A549 (cell line): ENCODE results near the gene CEP135. TPM values are rescaled to one million over a fixed set of nuclear protein-coding genes. Genes with fewer than 3 reads are reported as not detected.

Source experiments
- ATAC-seq, 2 experiments: fragments of 200-7000 bp in 1 of 2; fragments of >200 bp in 1 of 2; cut with Nextera tagmentation in 1 of 2; cut with Tn5 transposase in 1 of 2; 3 replicates each; pipeline versions ENCODE4 v1.8.0 to v1.9.1; 2018 to 2020; ENCODE audit warnings: mild to moderate bottlenecking in 1 of 2, moderate library complexity in 1 of 2
- CTCF ChIA-PET: fragments of 300-600 bp; sonication (Branson Sonifier 250); formaldehyde crosslinking; extraction: SDS; loops from one replicate; lab custom pipeline; 2021; ENCODE audit warnings: antibody characterized with exemption, inconsistent platforms; lab: Yijun Ruan, JAX
- POLR2A ChIA-PET: fragments of 350-600 bp; formaldehyde crosslinking; extraction: SDS; loops from one replicate; lab custom pipeline; 2021; ENCODE audit warnings: antibody characterized with exemption, inconsistent platforms; lab: Yijun Ruan, JAX
- DNase-seq, 2 experiments: peaks; one replicate each; pipeline versions ENCODE4 v3.0.0 to v3.0.0-alpha.2; 2011 to 2016; ENCODE audit warnings: low read depth in 1 of 2, low spot score in 1 of 2
- FAIRE-seq: peaks from 2 replicates; lab custom pipeline; 2011; peaks lifted over from hg19 to GRCh38; lab: Jason Lieb, UNC
- H3K27ac ChIP-seq, 2 experiments: fragments of >200 bp; sonication (Bioruptor Twin); formaldehyde crosslinking; 3 replicates each; pipeline ENCODE4 v1.5.1; 2016 to 2017
- H3K4me1 ChIP-seq: fragments of >200 bp; sonication (Bioruptor Twin); formaldehyde crosslinking; 3 replicates; pipeline ENCODE4 v1.6.1; 2016
- H3K4me2 ChIP-seq: fragments of >200 bp; sonication (Bioruptor Twin); formaldehyde crosslinking; 3 replicates; pipeline ENCODE4 v1.6.1; 2016
- H3K4me3 ChIP-seq: fragments of >200 bp; sonication (Bioruptor Twin); formaldehyde crosslinking; 3 replicates; pipeline ENCODE4 v1.5.1; 2016
- H3K9me3 ChIP-seq: fragments of >200 bp; sonication (Bioruptor Twin); formaldehyde crosslinking; 3 replicates; pipeline ENCODE4 v1.6.1; 2016
- CBX2 ChIP-seq: fragments of 200-600 bp; sonication (generic); IDR thresholded peaks from 2 replicates; pipeline ENCODE4 v1.6.1; 2016; ENCODE audit warnings: low read depth, mild to moderate bottlenecking, borderline replicate concordance
- CHD2 ChIP-seq: fragments of 150-350 bp; IDR thresholded peaks from 2 replicates; pipeline ENCODE4 v1.6.1; 2014; ENCODE audit warnings: low read length; ENCODE audit not compliant: partially characterized antibody
- EHMT2 ChIP-seq: fragments of 200-600 bp; sonication (generic); IDR thresholded peaks from 2 replicates; pipeline ENCODE4 v1.6.1; 2016; ENCODE audit warnings: antibody characterized with exemption, low read depth, mild to moderate bottlenecking, moderate library complexity
- FOXS1 ChIP-seq: fragments of 250-450 bp; sonication (Bioruptor Pico); IDR thresholded peaks from 2 replicates; pipeline ENCODE4 v1.5.0; 2020; ENCODE audit warnings: mild to moderate bottlenecking, moderate library complexity
- HOXA7 ChIP-seq: fragments of 250-450 bp; sonication (Bioruptor Pico); IDR thresholded peaks from 2 replicates; pipeline ENCODE4 v1.5.0; 2020; ENCODE audit warnings: mild to moderate bottlenecking, moderate library complexity
- KDM1A ChIP-seq: fragments of 200-600 bp; sonication (generic); IDR thresholded peaks from 2 replicates; pipeline ENCODE4 v1.6.1; 2016; ENCODE audit warnings: low read depth, mild to moderate bottlenecking
- KDM5A ChIP-seq: fragments of 200-600 bp; sonication (generic); IDR thresholded peaks from 2 replicates; pipeline ENCODE4 v1.6.1; 2016; ENCODE audit warnings: antibody characterized with exemption, mild to moderate bottlenecking
- NR3C1 ChIP-seq: fragments of >200 bp; sonication (Bioruptor Twin); formaldehyde crosslinking; IDR thresholded peaks from 3 replicates; pipeline ENCODE4 v1.6.1; 2017
- POLR2A ChIP-seq: IDR thresholded peaks from 2 replicates; pipeline ENCODE4 v1.6.1; 2012; ENCODE audit warnings: mild to moderate bottlenecking, low read length
- RARB ChIP-seq: fragments of 250-450 bp; sonication (Bioruptor Pico); IDR thresholded peaks from 2 replicates; pipeline ENCODE4 v1.8.0; 2021; ENCODE audit warnings: mild to moderate bottlenecking, moderate library complexity
- RCOR1 ChIP-seq: fragments of 150-350 bp; IDR thresholded peaks from 2 replicates; pipeline ENCODE4 v1.6.1; 2014; ENCODE audit warnings: antibody characterized with exemption, low read length, low read depth
- REST ChIP-seq: fragments of 200-600 bp; sonication (generic); IDR thresholded peaks from 2 replicates; pipeline ENCODE4 v1.6.1; 2016; ENCODE audit warnings: antibody characterized with exemption, mild to moderate bottlenecking, moderate library complexity
- SREBF2 ChIP-seq: fragments of 450-650 bp; IDR thresholded peaks from 2 replicates; pipeline ENCODE4 v1.6.1; 2014; ENCODE audit warnings: mild to moderate bottlenecking, moderate library complexity
- TFCP2L1 ChIP-seq: fragments of 250-450 bp; sonication (Bioruptor Pico); IDR thresholded peaks from 2 replicates; pipeline ENCODE4 v1.5.0; 2021; ENCODE audit warnings: mild to moderate bottlenecking
- ZNF302 ChIP-seq: fragments of 250-450 bp; sonication (Bioruptor Pico); IDR thresholded peaks from 2 replicates; pipeline ENCODE4 v1.9.0; 2021; ENCODE audit warnings: inconsistent platforms, mild to moderate bottlenecking, moderate library complexity
- polyA plus RNA-seq, 4 experiments: library from polyadenylated mRNA; depleted of rRNA in 3 of 4; stranded (reverse); fragments of >200 nt; fragmentation: RNase III in 1 of 4; extraction: RNeasy Plus Mini Kit Qiagen cat#74134 plus additional on column Dnase treatment in 1 of 4; gene quantifications; 2 replicates in 3 of 4; 3 replicates in 1 of 4; pipeline ENCODE4 v1.2.3, GENCODE V29; 2011 to 2017
- TF ChIP-seq, protein P1 (sequence below): IDR thresholded peaks from 2 replicates; pipeline ENCODE4 v1.6.1; 2012; ENCODE audit warnings: low read depth, borderline replicate concordance
- TF ChIP-seq, protein P2 (sequence below): IDR thresholded peaks from 2 replicates; pipeline ENCODE4 v1.6.1; 2012
- TF ChIP-seq, protein P3 (sequence below): IDR thresholded peaks from 2 replicates; pipeline ENCODE4 v1.6.1; 2012

CEP135 gene
- polyA plus RNA-seq, 2 of the 4 experiments (the other 2 are of a cell fraction) = 7.3 to 10.6 TPM

- TF ChIP-seq, protein P1, sequence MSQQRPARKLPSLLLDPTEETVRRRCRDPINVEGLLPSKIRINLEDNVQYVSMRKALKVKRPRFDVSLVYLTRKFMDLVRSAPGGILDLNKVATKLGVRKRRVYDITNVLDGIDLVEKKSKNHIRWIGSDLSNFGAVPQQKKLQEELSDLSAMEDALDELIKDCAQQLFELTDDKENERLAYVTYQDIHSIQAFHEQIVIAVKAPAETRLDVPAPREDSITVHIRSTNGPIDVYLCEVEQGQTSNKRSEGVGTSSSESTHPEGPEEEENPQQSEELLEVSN = no peak
- TF ChIP-seq ZNF302 (CRISPR knock-in tag) (no peak), TFCP2L1 (CRISPR knock-in tag) (no peak), POLR2A (no peak), REST (no peak)
These were observed 46.1 kb upstream of the CEP135 start (continued) for GRCh38 chr4:55902677-55903076.

GRCh38 chr4:55903577-55903976, 45.2 kb upstream of the CEP135 start:
- ATAC-seq (no peak), DNase-seq (no peak), FAIRE-seq (no peak)
- ChIA-PET POLR2A (no interaction called here), CTCF (interaction anchor here (0.6 to 2.0 kb wide), 2 partner anchors 27 to 45 kb away, joined by 3 to 6 read pairs; partner anchors contain the start of gene CEP135)
- Histone ChIP-seq H3K27ac (no peak overlapping the region), H3K4me2 (no peak overlapping the region), H3K4me1 (peaks cover 9% of the 10 kb centered on the region; the same call in 2 of the 3 replicates), H3K4me3 (no peak overlapping the region), H3K9me3 (no peaks in the 10 kb centered on the region)
- TF ChIP-seq KDM5A (no peak), EHMT2 (no peak), SREBF2 (no peak), RARB (CRISPR knock-in tag) (no peak), CHD2 (no peak), CBX2 (no peak), RCOR1 (no peak), FOXS1 (no peak), KDM1A (no peak), NR3C1 (no peak)
- TF ChIP-seq, protein P2, sequence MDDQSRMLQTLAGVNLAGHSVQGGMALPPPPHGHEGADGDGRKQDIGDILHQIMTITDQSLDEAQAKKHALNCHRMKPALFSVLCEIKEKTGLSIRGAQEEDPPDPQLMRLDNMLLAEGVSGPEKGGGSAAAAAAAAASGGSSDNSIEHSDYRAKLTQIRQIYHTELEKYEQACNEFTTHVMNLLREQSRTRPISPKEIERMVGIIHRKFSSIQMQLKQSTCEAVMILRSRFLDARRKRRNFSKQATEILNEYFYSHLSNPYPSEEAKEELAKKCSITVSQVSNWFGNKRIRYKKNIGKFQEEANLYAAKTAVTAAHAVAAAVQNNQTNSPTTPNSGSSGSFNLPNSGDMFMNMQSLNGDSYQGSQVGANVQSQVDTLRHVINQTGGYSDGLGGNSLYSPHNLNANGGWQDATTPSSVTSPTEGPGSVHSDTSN = no peak
- TF ChIP-seq, protein P3, sequence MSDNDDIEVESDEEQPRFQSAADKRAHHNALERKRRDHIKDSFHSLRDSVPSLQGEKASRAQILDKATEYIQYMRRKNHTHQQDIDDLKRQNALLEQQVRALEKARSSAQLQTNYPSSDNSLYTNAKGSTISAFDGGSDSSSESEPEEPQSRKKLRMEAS = no peak
- TF ChIP-seq, protein P1 = no peak

DNA sequence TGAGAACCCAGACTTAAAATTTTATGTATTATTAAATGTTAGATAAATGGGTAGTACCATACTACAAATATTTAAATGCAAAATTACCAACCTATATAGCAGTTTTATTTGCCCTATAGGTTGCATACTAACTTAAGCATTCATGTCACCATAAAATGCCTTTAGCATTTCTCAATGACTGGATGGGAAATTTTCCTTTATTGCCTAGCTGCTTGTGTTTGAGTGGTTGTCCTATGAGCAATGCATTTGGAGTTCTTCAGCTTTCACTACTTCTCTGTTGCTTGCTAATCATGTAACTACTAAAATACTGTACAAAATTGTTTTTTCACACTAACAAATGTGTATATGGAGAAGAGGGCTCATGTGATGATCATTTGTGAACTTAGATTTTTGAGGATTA, 44.2 kb upstream of the CEP135 start:
- ATAC-seq = no peak
- H3K4me2 ChIP-seq = no peak overlapping the region
- POLR2A ChIA-PET = no interaction called here

More for the DNA sequence above, 44.2 kb upstream of the CEP135 start:
- Histone ChIP-seq H3K9me3 (no peaks in the 10 kb centered on the region), H3K4me1 (peaks cover 9% of the 10 kb centered on the region; the same call in 2 of the 3 replicates), H3K27ac (no peak overlapping the region)
- no peak for DNase-seq
- FAIRE-seq = no peak
- CTCF ChIA-PET = interaction anchor here (2.0 kb wide), 1 partner anchor 44 kb away, joined by 6 read pairs; the partner anchor contains the start of gene CEP135
- TF ChIP-seq KDM1A = no peak
- no peak for TF ChIP-seq ZNF302 (CRISPR knock-in tag)
- TF ChIP-seq, protein P3 = no peak
- TF ChIP-seq HOXA7 (CRISPR knock-in tag) = no peak
- TF ChIP-seq, all 56 proteins: peak for 0
- no peak overlapping the region for H3K4me3 ChIP-seq
